HepG2 (cell line): ENCODE results near the gene ANKRD35. TPM values are rescaled to one million over a fixed set of nuclear protein-coding genes. Genes with fewer than 3 reads are reported as not detected.

Source experiments
- ATF1 ChIP-seq: IDR thresholded peaks from 2 replicates; pipeline ENCODE4 v1.6.1; 2016; ENCODE audit warnings: mild to moderate bottlenecking, control low read depth
- BRCA1 ChIP-seq: sonication (generic); formaldehyde crosslinking; IDR thresholded peaks from 2 replicates; pipeline ENCODE4 v1.4.0; 2020; ENCODE audit warnings: missing genetic modification reagents
- DMAP1 ChIP-seq: IDR thresholded peaks from 2 replicates; pipeline ENCODE4 v1.6.1; 2016
- EED ChIP-seq: sonication (generic); formaldehyde crosslinking; IDR thresholded peaks from 2 replicates; pipeline ENCODE4 v1.5.0; 2020; ENCODE audit warnings: mild to moderate bottlenecking, missing genetic modification reagents
- EHMT2 ChIP-seq: fragments of 200-600 bp; sonication (generic); IDR thresholded peaks from 2 replicates; pipeline ENCODE4 v1.7.0; 2017; ENCODE audit warnings: antibody characterized with exemption, low read depth, low read length, borderline replicate concordance
- ESRRA ChIP-seq: sonication (generic); formaldehyde crosslinking; IDR thresholded peaks from 2 replicates; pipeline ENCODE4 v1.5.1; 2020; ENCODE audit warnings: mild to moderate bottlenecking, low read depth, missing genetic modification reagents
- HDAC2 ChIP-seq: sonication (generic); formaldehyde crosslinking; IDR thresholded peaks from 2 replicates; pipeline ENCODE4 v1.4.0; 2020; ENCODE audit warnings: missing genetic modification reagents
- HOXA9 ChIP-seq: sonication (generic); formaldehyde crosslinking; IDR thresholded peaks from 2 replicates; pipeline ENCODE4 v1.8.1; 2022; ENCODE audit warnings: missing genetic modification reagents, mild to moderate bottlenecking, moderate library complexity, borderline replicate concordance
- HOXD1 ChIP-seq: sonication (generic); formaldehyde crosslinking; IDR thresholded peaks from 2 replicates; pipeline ENCODE4 v1.5.0; 2020; ENCODE audit warnings: missing genetic modification reagents
- KDM3A ChIP-seq: IDR thresholded peaks from 2 replicates; pipeline ENCODE4 v1.6.1; 2018; ENCODE audit warnings: low read depth, missing compliant biosample characterization
- MAF1 ChIP-seq: sonication (generic); formaldehyde crosslinking; IDR thresholded peaks from 2 replicates; pipeline ENCODE4 v1.5.0; 2020; ENCODE audit warnings: missing genetic modification reagents, borderline replicate concordance
- ZFP36 ChIP-seq: fragments of 150-350 bp; IDR thresholded peaks from 2 replicates; pipeline ENCODE4 v1.6.1; 2018; ENCODE audit warnings: borderline replicate concordance, low read length, low read depth; ENCODE audit not compliant: partially characterized antibody
- ZHX2 ChIP-seq, 2 experiments: sonication (generic) in 1 of 2; formaldehyde crosslinking in 1 of 2; IDR thresholded peaks; 2 replicates each; pipeline versions ENCODE4 v1.6.1 to v1.9.0; 2014 to 2022; ENCODE audit warnings: antibody characterized with exemption in 1 of 2, borderline replicate concordance in 1 of 2, inconsistent platforms in 1 of 2, low read depth in 1 of 2, missing genetic modification reagents in 1 of 2
- ZNF326 ChIP-seq: sonication (generic); formaldehyde crosslinking; IDR thresholded peaks from 2 replicates; pipeline ENCODE4 v1.4.0; 2020; ENCODE audit warnings: missing genetic modification reagents, borderline replicate concordance
- ZNF605 ChIP-seq: sonication (generic); formaldehyde crosslinking; IDR thresholded peaks from 2 replicates; pipeline ENCODE4 v1.8.0; 2022; ENCODE audit warnings: mild to moderate bottlenecking, missing genetic modification reagents
- ZNF616 ChIP-seq: sonication (generic); formaldehyde crosslinking; IDR thresholded peaks from 2 replicates; pipeline ENCODE4 v1.5.0; 2020; ENCODE audit warnings: low read depth, mild to moderate bottlenecking, missing genetic modification reagents
- polyA plus RNA-seq, 8 experiments: library from polyadenylated mRNA; depleted of rRNA in 3 of 8; stranded (reverse) in 7 of 8; unstranded in 1 of 8; fragments of >200 nt; fragmentation: Illumina TruSeq in 4 of 8; extraction: Trizol in 4 of 8; gene quantifications; 2 replicates each; pipeline versions ENCODE4 v1.2.1 to v1.2.3, GENCODE V29; 2011 to 2016; ENCODE audit warnings: low read depth in 4 of 8, missing spikeins in 1 of 8, mixed read lengths in 1 of 8; ENCODE audit not compliant: insufficient read depth in 1 of 8
- total RNA-seq, 5 experiments: library from RNA; depleted of rRNA; stranded (reverse); fragments of >200 nt; fragmentation: Illumina TruSeq; extraction: Trizol; gene quantifications; 2 replicates each; pipeline ENCODE4 v1.2.3, GENCODE V29; 2016; ENCODE audit warnings: low read depth in 1 of 5
- TF ChIP-seq, protein P1 (sequence below): sonication (generic); formaldehyde crosslinking; IDR thresholded peaks from 2 replicates; pipeline ENCODE4 v1.5.0; 2020; ENCODE audit warnings: missing genetic modification reagents, mild to moderate bottlenecking, borderline replicate concordance
- TF ChIP-seq, protein P2 (sequence below): sonication (generic); formaldehyde crosslinking; IDR thresholded peaks from 2 replicates; pipeline ENCODE4 v1.4.0; 2020; ENCODE audit warnings: low read depth, mild to moderate bottlenecking, missing genetic modification reagents
- TF ChIP-seq, protein P3 (sequence below): IDR thresholded peaks from 2 replicates; pipeline ENCODE4 v1.6.1; 2016; ENCODE audit warnings: missing compliant biosample characterization, missing genetic modification reagents, borderline replicate concordance

ANKRD35 gene
- total and polyA plus RNA-seq, 2 of the 13 experiments (the other 11 are each of a cell fraction or from before 2014, with no cell fraction given): 0.02 TPM; not detected in 1

- TF ChIP-seq KDM3A (CRISPR knock-in tag) (peak; percentile 29; the same call in 1 of the 2 replicates), ESRRA (CRISPR knock-in tag) (peak; percentile 62; the same call in 1 of the 2 replicates), HOXD1 (CRISPR knock-in tag) (no peak), HDAC2 (CRISPR knock-in tag) (peak; percentile 64; the same call in 1 of the 2 replicates), ZHX2 (IDR thresholded peaks at IDR 0.05; ENCODE audit: low read depth) (no peak), ZHX2 (CRISPR knock-in tag; IDR thresholded peaks at IDR 0.05; ENCODE audit: borderline replicate concordance) (no peak), EHMT2 (no peak), MAF1 (CRISPR knock-in tag) (no peak), ZNF616 (0 out of 2 replicates have a peak, but pooled peaks have one; percentile 27), ZNF326 (CRISPR knock-in tag) (no peak), ZFP36 (no peak), EED (CRISPR knock-in tag) (no peak), ATF1 (CRISPR knock-in tag) (peak; percentile 94), ZNF605 (peak; percentile 90), DMAP1 (CRISPR knock-in tag) (peak; percentile 88), BRCA1 (no peak), HOXA9 (no peak)
- TF ChIP-seq, protein P1, sequence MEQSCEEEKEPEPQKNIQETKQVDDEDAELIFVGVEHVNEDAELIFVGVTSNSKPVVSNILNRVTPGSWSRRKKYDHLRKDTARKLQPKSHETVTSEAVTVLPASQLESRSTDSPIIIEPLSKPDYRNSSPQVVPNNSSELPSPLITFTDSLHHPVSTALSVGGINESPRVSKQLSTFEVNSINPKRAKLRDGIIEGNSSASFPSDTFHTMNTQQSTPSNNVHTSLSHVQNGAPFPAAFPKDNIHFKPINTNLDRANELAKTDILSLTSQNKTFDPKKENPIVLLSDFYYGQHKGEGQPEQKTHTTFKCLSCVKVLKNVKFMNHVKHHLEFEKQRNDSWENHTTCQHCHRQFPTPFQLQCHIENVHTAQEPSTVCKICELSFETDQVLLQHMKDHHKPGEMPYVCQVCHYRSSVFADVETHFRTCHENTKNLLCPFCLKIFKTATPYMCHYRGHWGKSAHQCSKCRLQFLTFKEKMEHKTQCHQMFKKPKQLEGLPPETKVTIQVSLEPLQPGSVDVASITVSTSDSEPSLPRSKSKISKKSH (CRISPR knock-in tag): no peak
- TF ChIP-seq, protein P2, sequence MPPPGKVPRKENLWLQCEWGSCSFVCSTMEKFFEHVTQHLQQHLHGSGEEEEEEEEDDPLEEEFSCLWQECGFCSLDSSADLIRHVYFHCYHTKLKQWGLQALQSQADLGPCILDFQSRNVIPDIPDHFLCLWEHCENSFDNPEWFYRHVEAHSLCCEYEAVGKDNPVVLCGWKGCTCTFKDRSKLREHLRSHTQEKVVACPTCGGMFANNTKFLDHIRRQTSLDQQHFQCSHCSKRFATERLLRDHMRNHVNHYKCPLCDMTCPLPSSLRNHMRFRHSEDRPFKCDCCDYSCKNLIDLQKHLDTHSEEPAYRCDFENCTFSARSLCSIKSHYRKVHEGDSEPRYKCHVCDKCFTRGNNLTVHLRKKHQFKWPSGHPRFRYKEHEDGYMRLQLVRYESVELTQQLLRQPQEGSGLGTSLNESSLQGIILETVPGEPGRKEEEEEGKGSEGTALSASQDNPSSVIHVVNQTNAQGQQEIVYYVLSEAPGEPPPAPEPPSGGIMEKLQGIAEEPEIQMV (CRISPR knock-in tag): peak; percentile 83
- TF ChIP-seq, protein P3, sequence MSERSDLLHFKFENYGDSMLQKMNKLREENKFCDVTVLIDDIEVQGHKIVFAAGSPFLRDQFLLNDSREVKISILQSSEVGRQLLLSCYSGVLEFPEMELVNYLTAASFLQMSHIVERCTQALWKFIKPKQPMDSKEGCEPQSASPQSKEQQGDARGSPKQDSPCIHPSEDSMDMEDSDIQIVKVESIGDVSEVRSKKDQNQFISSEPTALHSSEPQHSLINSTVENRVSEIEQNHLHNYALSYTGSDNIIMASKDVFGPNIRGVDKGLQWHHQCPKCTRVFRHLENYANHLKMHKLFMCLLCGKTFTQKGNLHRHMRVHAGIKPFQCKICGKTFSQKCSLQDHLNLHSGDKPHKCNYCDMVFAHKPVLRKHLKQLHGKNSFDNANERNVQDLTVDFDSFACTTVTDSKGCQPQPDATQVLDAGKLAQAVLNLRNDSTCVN (CRISPR knock-in tag): no peak
Observed at GRCh38 chr1:145927063-145927886, 41.6 kb upstream of the ANKRD35 start, which contains the start of gene RBM8A (continued).
